ENCODE measurements around the gene SREBF1.

SREBF1 gene

GRCh38 chr17:17807440-17807839 is 29.3 kb downstream of the SREBF1 start:
- Mint-ChIP-seq H3K27me3 (no peaks in the 10 kb centered on the region), H3K27ac (no peak overlapping the region), H3K36me3 (ENCODE audit: low read depth) (peaks cover 12% of the 10 kb centered on the region), H3K9me3 (no peaks in the 10 kb centered on the region), H3K4me1 (ENCODE audit: low read depth) (peaks cover 13% of the 10 kb centered on the region), H3K4me3 (no peak overlapping the region)

- peaks cover 8% of the 10 kb centered on the region for H3K36me3 Mint-ChIP-seq (ENCODE audit: low read depth)
Observed at GRCh38 chr17:17806611-17807274, 30.0 kb downstream of the SREBF1 start.

GRCh38 chr17:17806035-17806434 is 30.8 kb downstream of the SREBF1 start:
- no peak overlapping the region for H3K4me3 Mint-ChIP-seq
- no peaks in the 10 kb centered on the region for H3K9me3 Mint-ChIP-seq
- peaks cover 8% of the 10 kb centered on the region for H3K36me3 Mint-ChIP-seq (ENCODE audit: low read depth)
- no peaks in the 10 kb centered on the region for H3K27me3 Mint-ChIP-seq
- peaks cover 8% of the 10 kb centered on the region for H3K4me1 Mint-ChIP-seq (ENCODE audit: low read depth)
- H3K27ac Mint-ChIP-seq = no peak overlapping the region

More at GRCh38 chr17:17806611-17807274, 30.0 kb downstream of the SREBF1 start:
- Mint-ChIP-seq H3K27ac (no peak overlapping the region), H3K27me3 (no peaks in the 10 kb centered on the region), H3K4me3 (no peak overlapping the region), H3K9me3 (no peaks in the 10 kb centered on the region), H3K4me1 (ENCODE audit: low read depth) (peaks cover 8% of the 10 kb centered on the region)

GRCh38 chr17:17805575-17805974 is 31.2 kb downstream of the SREBF1 start:
- H3K4me3 Mint-ChIP-seq = no peak overlapping the region
- H3K4me1 Mint-ChIP-seq (ENCODE audit: low read depth) = peaks cover 8% of the 10 kb centered on the region
- H3K27ac Mint-ChIP-seq = no peak overlapping the region
- H3K9me3 Mint-ChIP-seq = no peaks in the 10 kb centered on the region
- H3K27me3 Mint-ChIP-seq = no peaks in the 10 kb centered on the region
- H3K36me3 Mint-ChIP-seq (ENCODE audit: low read depth) = peaks cover 8% of the 10 kb centered on the region

GRCh38 chr17:17804007-17804406 is 32.8 kb downstream of the SREBF1 start:
- Mint-ChIP-seq H3K27ac (no peak overlapping the region), H3K4me1 (ENCODE audit: low read depth) (peaks cover 6% of the 10 kb centered on the region), H3K27me3 (no peaks in the 10 kb centered on the region), H3K4me3 (no peak overlapping the region), H3K36me3 (ENCODE audit: low read depth) (peaks cover 8% of the 10 kb centered on the region), H3K9me3 (no peaks in the 10 kb centered on the region)

GRCh38 chr17:17801800-17802481 is 34.8 kb downstream of the SREBF1 start:
- Mint-ChIP-seq H3K9me3 (no peaks in the 10 kb centered on the region), H3K36me3 (ENCODE audit: low read depth) (peaks cover 4% of the 10 kb centered on the region), H3K27ac (no peak overlapping the region), H3K27me3 (no peaks in the 10 kb centered on the region), H3K4me1 (ENCODE audit: low read depth) (no peaks in the 10 kb centered on the region), H3K4me3 (no peak overlapping the region)

- Mint-ChIP-seq H3K27me3 (no peaks in the 10 kb centered on the region), H3K9me3 (no peaks in the 10 kb centered on the region), H3K4me3 (no peak overlapping the region), H3K36me3 (ENCODE audit: low read depth) (peaks cover 4% of the 10 kb centered on the region), H3K27ac (no peak overlapping the region), H3K4me1 (ENCODE audit: low read depth) (no peaks in the 10 kb centered on the region)
Observed at GRCh38 chr17:17800504-17801021, 36.2 kb downstream of the SREBF1 start.

- Mint-ChIP-seq H3K27ac (no peak overlapping the region), H3K4me3 (no peak overlapping the region), H3K36me3 (ENCODE audit: low read depth) (peaks cover 4% of the 10 kb centered on the region), H3K27me3 (no peaks in the 10 kb centered on the region), H3K9me3 (no peaks in the 10 kb centered on the region), H3K4me1 (ENCODE audit: low read depth) (peaks cover 4% of the 10 kb centered on the region)
Observed at GRCh38 chr17:17798573-17799255, 38.1 kb downstream of the SREBF1 start.

GRCh38 chr17:17798010-17798556 is 38.7 kb downstream of the SREBF1 start:
- Mint-ChIP-seq H3K9me3 (no peaks in the 10 kb centered on the region), H3K27ac (no peak overlapping the region), H3K36me3 (ENCODE audit: low read depth) (peaks cover 7% of the 10 kb centered on the region), H3K4me1 (ENCODE audit: low read depth) (peaks cover 9% of the 10 kb centered on the region), H3K4me3 (no peak overlapping the region), H3K27me3 (no peaks in the 10 kb centered on the region)

GRCh38 chr17:17797119-17797809 is 39.5 kb downstream of the SREBF1 start:
- Mint-ChIP-seq H3K4me1 (ENCODE audit: low read depth) (peaks cover 17% of the 10 kb centered on the region), H3K4me3 (no peak overlapping the region), H3K27ac (no peak overlapping the region)

GRCh38 chr17:17796787-17797061 is 40.1 kb downstream of the SREBF1 start:
- no peaks in the 10 kb centered on the region for H3K9me3 Mint-ChIP-seq
- no peak overlapping the region for H3K27ac Mint-ChIP-seq
- peaks cover 7% of the 10 kb centered on the region for H3K36me3 Mint-ChIP-seq (ENCODE audit: low read depth)
- H3K27me3 Mint-ChIP-seq = no peaks in the 10 kb centered on the region
- H3K4me3 Mint-ChIP-seq = no peak overlapping the region
- H3K4me1 Mint-ChIP-seq (ENCODE audit: low read depth) = peaks cover 23% of the 10 kb centered on the region

More at GRCh38 chr17:17797119-17797809, 39.5 kb downstream of the SREBF1 start:
- no peaks in the 10 kb centered on the region for H3K27me3 Mint-ChIP-seq
- no peaks in the 10 kb centered on the region for H3K9me3 Mint-ChIP-seq
- peaks cover 7% of the 10 kb centered on the region for H3K36me3 Mint-ChIP-seq (ENCODE audit: low read depth)

GRCh38 chr17:17795946-17796786 is 40.6 kb downstream of the SREBF1 start:
- no peak overlapping the region for H3K4me3 Mint-ChIP-seq
- H3K27ac Mint-ChIP-seq = no peak overlapping the region
- no peaks in the 10 kb centered on the region for H3K9me3 Mint-ChIP-seq
- H3K4me1 Mint-ChIP-seq (ENCODE audit: low read depth) = peaks cover 23% of the 10 kb centered on the region
- no peaks in the 10 kb centered on the region for H3K27me3 Mint-ChIP-seq
- peaks cover 7% of the 10 kb centered on the region for H3K36me3 Mint-ChIP-seq (ENCODE audit: low read depth)

GRCh38 chr17:17795296-17795695 is 41.5 kb downstream of the SREBF1 start:
- peaks cover 7% of the 10 kb centered on the region for H3K36me3 Mint-ChIP-seq (ENCODE audit: low read depth)
- no peak overlapping the region for H3K4me3 Mint-ChIP-seq
- H3K9me3 Mint-ChIP-seq = no peaks in the 10 kb centered on the region
- H3K27me3 Mint-ChIP-seq = no peaks in the 10 kb centered on the region
- no peak overlapping the region for H3K27ac Mint-ChIP-seq
- H3K4me1 Mint-ChIP-seq (ENCODE audit: low read depth) = peaks cover 23% of the 10 kb centered on the region

GRCh38 chr17:17794382-17794781 is 42.4 kb downstream of the SREBF1 start:
- no peaks in the 10 kb centered on the region for H3K27me3 Mint-ChIP-seq
- no peak overlapping the region for H3K27ac Mint-ChIP-seq
- peaks cover 7% of the 10 kb centered on the region for H3K36me3 Mint-ChIP-seq (ENCODE audit: low read depth)
- H3K4me3 Mint-ChIP-seq = no peak overlapping the region
- H3K4me1 Mint-ChIP-seq (ENCODE audit: low read depth) = peaks cover 23% of the 10 kb centered on the region
- no peaks in the 10 kb centered on the region for H3K9me3 Mint-ChIP-seq
